ENCODE results near the gene AK5. TPM values are rescaled to one million over a fixed set of nuclear protein-coding genes. Genes with fewer than 3 reads are reported as not detected.

The AK5 gene
- total RNA-seq, 2 donors from 2014 or later = 1.2 TPM; not detected in 1

DNA sequence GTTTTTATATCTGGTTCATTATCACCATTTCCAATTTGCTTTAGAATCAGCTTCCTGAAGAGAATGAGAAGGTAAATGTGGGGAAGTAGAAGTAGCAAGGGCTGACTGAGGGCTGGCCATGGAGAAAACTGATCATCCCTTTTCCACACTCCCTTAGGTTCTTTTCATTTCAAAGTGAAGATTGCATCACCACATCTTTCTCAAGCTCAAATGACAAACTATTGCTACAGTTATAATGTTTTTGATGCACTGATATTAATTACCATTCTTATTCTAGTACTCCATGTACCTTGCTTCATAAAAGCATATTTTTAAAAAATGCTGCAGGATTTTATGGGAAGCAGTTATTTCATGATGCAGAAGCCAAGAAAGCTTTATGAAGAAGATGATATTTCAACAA is 7.9 kb upstream of the AK5 start:
- Mint-ChIP-seq H3K27me3 (peaks cover 3 to 16% of the 10 kb centered on the region in 2 donors), H3K4me3 (no peak overlapping the region), H3K36me3 (no peaks in the 10 kb centered on the region), H3K4me1 (ENCODE audit: low read depth in 2 of 2) (no peaks in the 10 kb centered on the region), H3K9me3 (no peaks in the 10 kb centered on the region), H3K27ac (no peak overlapping the region)
- DNase-seq (ENCODE audit: low spot score) (no peak), ATAC-seq (no peak)

DNA sequence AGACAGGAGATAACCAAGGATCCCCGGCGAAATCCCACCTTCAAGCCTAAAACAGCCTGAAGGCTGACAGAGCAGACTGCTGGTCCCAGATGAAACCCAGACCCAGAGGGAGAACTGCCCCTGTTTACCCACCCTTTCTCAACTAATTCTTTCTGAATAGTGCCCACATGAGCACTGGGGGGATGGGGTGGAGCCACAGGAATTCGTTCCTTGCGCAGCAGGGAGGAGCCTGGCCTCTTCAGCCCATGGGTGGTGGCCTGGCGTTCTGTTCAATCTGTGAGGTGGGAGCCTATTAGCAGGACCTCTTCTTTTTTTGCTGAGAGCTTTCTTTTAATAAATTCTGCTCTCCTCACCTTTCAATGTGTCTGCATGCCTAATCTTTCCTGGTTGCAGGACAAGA is 6.6 kb upstream of the AK5 start:
- Mint-ChIP-seq H3K27me3 (peaks cover 5 to 16% of the 10 kb centered on the region in 2 donors), H3K27ac (no peak overlapping the region), H3K4me1 (ENCODE audit: low read depth in 2 of 2) (peaks cover 8 to 9% of the 10 kb centered on the region in 2 donors), H3K9me3 (no peaks in the 10 kb centered on the region), H3K36me3 (no peaks in the 10 kb centered on the region), H3K4me3 (no peak overlapping the region)
- ATAC-seq (no peak), DNase-seq (ENCODE audit: low spot score) (no peak)

GRCh38 chr1:77276941-77277340 is 4.9 kb upstream of the AK5 start:
- DNase-seq (ENCODE audit: low spot score) (no peak), ATAC-seq (no peak)
- Mint-ChIP-seq H3K36me3 (no peaks in the 10 kb centered on the region), H3K27me3 (peaks cover 12 to 24% of the 10 kb centered on the region in 2 donors), H3K9me3 (no peaks in the 10 kb centered on the region), H3K4me3 (no peak overlapping the region), H3K4me1 (ENCODE audit: low read depth in 2 of 2) (peaks cover 21% of the 10 kb centered on the region in 2 donors), H3K27ac (no peak overlapping the region)

GRCh38 chr1:77279929-77280328 is 1.9 kb upstream of the AK5 start:
- peaks cover 21 to 27% of the 10 kb centered on the region in 2 donors for H3K4me1 Mint-ChIP-seq (ENCODE audit: low read depth in 2 of 2)
- peaks cover 8 to 18% of the 10 kb centered on the region in 2 donors for H3K27me3 Mint-ChIP-seq
- DNase-seq (ENCODE audit: low spot score) = no peak
- ATAC-seq = no peak
- H3K27ac Mint-ChIP-seq = no peak overlapping the region
- H3K36me3 Mint-ChIP-seq = no peaks in the 10 kb centered on the region
- no peaks in the 10 kb centered on the region for H3K9me3 Mint-ChIP-seq
- peak overlapping the region; percentile 0 for H3K4me3 Mint-ChIP-seq

GRCh38 chr1:77280962-77281361 is 857 bp upstream of the AK5 start:
- no peak for DNase-seq (ENCODE audit: low spot score)
- no peaks in the 10 kb centered on the region for H3K9me3 Mint-ChIP-seq
- ATAC-seq = no peak
- peaks cover 8 to 21% of the 10 kb centered on the region in 2 donors for H3K27me3 Mint-ChIP-seq
- no peak overlapping the region for H3K27ac Mint-ChIP-seq
- peak overlapping the region; percentile 59 for H3K4me3 Mint-ChIP-seq
- H3K4me1 Mint-ChIP-seq (ENCODE audit: low read depth in 2 of 2) = peaks cover 21 to 27% of the 10 kb centered on the region in 2 donors
- H3K36me3 Mint-ChIP-seq = no peaks in the 10 kb centered on the region

DNA sequence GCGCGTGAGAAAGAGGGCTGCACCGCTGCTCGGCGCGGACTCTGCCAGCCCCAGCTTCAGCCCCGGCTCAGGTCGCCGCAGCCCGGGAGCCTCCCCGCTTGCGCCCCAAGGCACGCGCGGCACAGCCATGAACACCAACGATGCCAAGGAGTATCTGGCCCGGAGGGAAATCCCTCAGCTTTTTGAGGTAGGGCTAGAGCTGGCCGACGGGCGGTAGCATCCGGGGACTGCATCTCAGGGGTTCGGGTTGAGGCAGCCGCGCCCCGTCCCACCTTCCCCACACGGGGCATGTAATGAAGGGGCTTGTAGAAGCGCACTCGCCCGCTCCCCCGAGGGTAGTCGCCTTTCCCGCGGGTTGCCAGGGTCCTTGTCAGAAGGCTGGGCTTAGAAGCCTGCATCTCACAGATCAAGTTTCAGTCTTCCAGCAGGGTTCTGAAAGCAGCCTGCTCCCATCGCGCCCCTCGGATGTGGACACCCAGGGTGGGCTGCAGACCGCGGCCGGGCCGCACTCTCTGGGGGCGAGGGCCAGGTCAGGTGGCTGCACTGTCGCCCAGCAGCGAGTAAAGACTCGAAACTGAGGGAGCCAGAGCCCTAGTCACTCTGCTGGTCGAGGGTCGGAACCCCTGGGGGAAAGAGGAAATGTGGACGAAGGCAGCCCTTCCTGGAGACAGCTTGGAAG is 507 bp downstream of the AK5 start:
- ATAC-seq (peak; percentile 67 to 71), DNase-seq (ENCODE audit: low spot score) (peak; percentile 61)
- H3K4me3 Mint-ChIP-seq = peak overlapping the region; percentile 54
- H3K36me3 Mint-ChIP-seq = no peaks in the 10 kb centered on the region
- H3K27ac Mint-ChIP-seq = no peak overlapping the region
- peaks cover 21 to 27% of the 10 kb centered on the region in 2 donors for H3K4me1 Mint-ChIP-seq (ENCODE audit: low read depth in 2 of 2)
- H3K9me3 Mint-ChIP-seq = no peaks in the 10 kb centered on the region
- H3K27me3 Mint-ChIP-seq = peaks cover 8 to 23% of the 10 kb centered on the region in 2 donors

DNA sequence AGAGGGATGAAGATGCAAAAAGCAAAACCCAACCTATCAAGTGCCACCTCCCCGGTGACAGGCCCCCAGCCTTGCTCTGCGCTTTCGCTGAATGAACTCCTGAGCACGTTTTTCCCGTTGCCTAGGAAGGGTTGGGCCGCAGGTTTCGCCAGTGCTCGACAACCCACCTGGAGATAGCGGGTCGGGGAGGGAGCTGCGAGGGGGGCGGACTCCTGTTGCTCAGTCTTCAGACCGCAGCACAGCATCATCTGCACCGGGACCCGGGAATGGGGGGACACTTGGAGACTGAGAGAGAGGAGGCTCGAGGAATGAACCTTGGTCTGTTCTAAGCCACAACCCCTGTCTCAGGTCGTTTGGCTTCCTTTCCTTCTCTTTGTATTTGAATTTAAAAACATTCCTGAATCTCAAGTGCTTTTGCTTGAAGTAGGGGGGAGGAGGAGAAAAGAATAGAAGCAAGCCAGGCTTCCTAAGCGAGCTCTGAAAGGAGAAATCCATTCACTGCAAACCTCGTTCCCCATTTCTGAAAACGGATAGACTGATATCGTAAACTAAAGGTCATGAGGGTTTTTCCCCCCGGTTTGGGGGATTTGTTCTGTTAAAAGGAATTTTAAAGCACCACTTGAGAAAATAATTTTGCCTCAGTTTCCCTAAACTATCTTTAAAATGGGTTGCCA is 1.2 kb downstream of the AK5 start:
- ATAC-seq = no peak
- H3K27me3 Mint-ChIP-seq = peaks cover 8 to 23% of the 10 kb centered on the region in 2 donors

DNA sequence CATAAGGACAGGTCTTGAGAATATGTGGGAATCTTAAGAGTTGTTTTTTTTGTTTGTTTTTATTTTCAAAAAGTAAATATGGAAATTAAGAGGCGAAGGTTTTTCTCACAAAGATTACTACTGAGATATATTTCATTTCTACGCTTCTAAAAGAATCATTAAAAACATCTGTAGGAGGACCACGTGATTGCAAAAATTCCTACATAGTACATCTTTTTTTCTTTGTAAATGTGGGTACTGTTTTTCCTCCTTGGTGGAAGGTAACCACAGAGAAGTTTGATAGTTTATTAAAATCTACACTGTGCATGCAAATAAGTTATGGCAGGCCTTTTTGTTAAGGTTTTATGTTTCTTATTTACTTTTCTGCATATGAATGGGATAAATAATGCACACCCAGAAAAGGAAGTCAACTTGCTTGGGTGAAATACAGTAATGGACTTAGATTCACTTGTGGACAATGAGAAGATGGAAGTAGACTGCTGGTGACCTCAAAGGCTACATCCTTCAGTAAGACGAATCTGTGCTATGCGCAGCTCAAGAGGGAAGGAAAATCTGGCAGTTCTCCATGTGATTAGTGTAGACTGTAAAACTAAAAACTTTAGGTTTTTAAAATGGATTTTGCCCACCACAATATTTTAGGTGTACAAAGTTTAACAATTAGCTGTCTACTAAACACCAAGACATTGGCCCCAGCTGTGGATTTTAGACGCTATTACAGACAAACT is 2.0 kb downstream of the AK5 start:
- no peak overlapping the region for H3K27ac Mint-ChIP-seq
- H3K4me1 Mint-ChIP-seq (ENCODE audit: low read depth in 2 of 2) = peaks cover 21 to 27% of the 10 kb centered on the region in 2 donors
- peaks cover 8 to 23% of the 10 kb centered on the region in 2 donors for H3K27me3 Mint-ChIP-seq
- H3K9me3 Mint-ChIP-seq = no peaks in the 10 kb centered on the region
- peak overlapping the region; percentile 11 for H3K4me3 Mint-ChIP-seq
- DNase-seq (ENCODE audit: low spot score) = no peak
- no peaks in the 10 kb centered on the region for H3K36me3 Mint-ChIP-seq
- no peak for ATAC-seq

More for the DNA sequence above, 1.2 kb downstream of the AK5 start:
- Mint-ChIP-seq H3K27ac (no peak overlapping the region), H3K9me3 (no peaks in the 10 kb centered on the region), H3K4me1 (ENCODE audit: low read depth in 2 of 2) (peaks cover 21 to 27% of the 10 kb centered on the region in 2 donors), H3K4me3 (peak overlapping the region; percentile 54), H3K36me3 (no peaks in the 10 kb centered on the region)
- DNase-seq (ENCODE audit: low spot score) = no peak

DNA sequence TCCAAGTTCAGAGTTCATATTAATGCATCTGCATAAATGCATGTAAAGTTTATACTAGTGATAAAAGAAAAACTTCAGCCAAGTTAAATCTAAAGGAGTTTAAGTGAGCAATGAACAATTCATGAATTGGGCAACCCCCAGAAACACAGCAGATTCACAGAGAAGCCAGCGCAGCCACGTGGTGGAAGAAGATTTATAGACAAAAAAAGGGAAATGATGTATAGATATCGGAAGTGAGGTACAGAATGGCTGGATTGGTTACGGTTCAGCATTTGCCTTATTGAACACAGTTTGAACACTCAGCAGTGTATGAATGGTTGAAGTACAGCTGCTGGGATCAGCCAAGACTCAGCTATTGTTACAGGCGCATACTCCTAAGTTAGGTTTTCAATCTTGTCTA is 5.7 kb downstream of the AK5 start:
- Mint-ChIP-seq H3K27ac (no peak overlapping the region), H3K4me3 (no peak overlapping the region), H3K4me1 (ENCODE audit: low read depth in 2 of 2) (peaks cover 0 to 4% of the 10 kb centered on the region in 2 donors), H3K9me3 (no peaks in the 10 kb centered on the region), H3K27me3 (peaks cover 0 to 14% of the 10 kb centered on the region in 2 donors), H3K36me3 (no peaks in the 10 kb centered on the region)
- no peak for DNase-seq (ENCODE audit: low spot score)
- ATAC-seq = no peak

GRCh38 chr1:77288275-77288674 is 6.5 kb downstream of the AK5 start:
- no peak for DNase-seq (ENCODE audit: low spot score)
- no peak overlapping the region for H3K27ac Mint-ChIP-seq
- H3K27me3 Mint-ChIP-seq = peaks cover 0 to 11% of the 10 kb centered on the region in 2 donors
- no peaks in the 10 kb centered on the region for H3K4me1 Mint-ChIP-seq (ENCODE audit: low read depth in 2 of 2)
- no peaks in the 10 kb centered on the region for H3K36me3 Mint-ChIP-seq
- no peak overlapping the region for H3K4me3 Mint-ChIP-seq
- H3K9me3 Mint-ChIP-seq = no peaks in the 10 kb centered on the region
- ATAC-seq = no peak

- no peak for ATAC-seq
These were observed 8.8 kb downstream of the AK5 start for GRCh38 chr1:77290576-77290975.

DNA sequence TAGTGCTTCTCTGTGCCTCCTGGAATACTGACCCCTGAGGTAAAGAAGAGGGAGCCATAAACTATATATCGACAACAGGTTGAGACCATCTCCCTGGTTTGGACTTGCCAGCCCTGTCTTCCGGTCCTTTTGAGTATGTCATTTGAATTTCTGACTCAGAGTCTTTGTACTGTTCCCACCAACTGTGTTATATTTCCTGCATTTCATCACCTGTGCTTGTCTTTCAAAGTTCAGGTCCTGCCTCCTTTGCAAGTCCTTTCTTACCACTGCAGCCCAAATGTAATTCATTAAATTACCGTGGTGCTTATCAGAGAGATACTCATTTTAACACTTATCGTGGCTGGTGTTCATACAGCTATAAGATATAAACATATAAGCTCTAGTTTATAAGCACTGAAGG is 10.7 kb downstream of the AK5 start:
- Mint-ChIP-seq H3K9me3 (no peaks in the 10 kb centered on the region), H3K4me3 (no peak overlapping the region)
- DNase-seq (ENCODE audit: low spot score) = no peak

More at GRCh38 chr1:77290576-77290975, 8.8 kb downstream of the AK5 start:
- Mint-ChIP-seq H3K4me1 (ENCODE audit: low read depth in 2 of 2) (no peaks in the 10 kb centered on the region), H3K27me3 (peaks cover 0 to 2% of the 10 kb centered on the region in 2 donors), H3K27ac (no peak overlapping the region), H3K9me3 (no peaks in the 10 kb centered on the region), H3K36me3 (no peaks in the 10 kb centered on the region), H3K4me3 (no peak overlapping the region)
- no peak for DNase-seq (ENCODE audit: low spot score)

DNA sequence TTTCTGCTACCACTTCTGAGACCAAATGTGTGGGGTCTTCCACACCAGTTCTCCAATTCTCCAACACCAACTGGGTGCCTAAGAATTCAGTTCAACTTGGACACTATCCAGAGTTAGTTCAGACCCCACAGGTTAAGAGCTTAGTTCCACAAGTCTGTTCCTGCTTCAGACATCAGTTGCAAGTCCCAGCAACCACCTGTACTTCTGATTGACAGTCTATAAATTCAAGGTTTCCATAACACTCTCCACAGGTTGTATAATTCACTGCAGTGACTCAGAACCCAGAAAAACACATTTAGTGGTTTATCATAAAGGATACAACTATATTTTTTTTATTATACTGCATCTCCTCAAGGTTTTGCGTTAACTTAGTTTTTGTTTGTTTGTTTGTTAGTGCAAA is 18.7 kb downstream of the AK5 start:
- DNase-seq (ENCODE audit: low spot score) = no peak
- H3K36me3 Mint-ChIP-seq = no peaks in the 10 kb centered on the region
- H3K4me1 Mint-ChIP-seq (ENCODE audit: low read depth in 2 of 2) = no peaks in the 10 kb centered on the region
- peaks cover 0 to 2% of the 10 kb centered on the region in 2 donors for H3K27me3 Mint-ChIP-seq
- H3K27ac Mint-ChIP-seq = no peak overlapping the region
- ATAC-seq = no peak
- H3K4me3 Mint-ChIP-seq = no peak overlapping the region
- no peaks in the 10 kb centered on the region for H3K9me3 Mint-ChIP-seq

More for the DNA sequence above, 10.7 kb downstream of the AK5 start:
- Mint-ChIP-seq H3K27ac (no peak overlapping the region), H3K27me3 (no peaks in the 10 kb centered on the region), H3K4me1 (ENCODE audit: low read depth in 2 of 2) (no peaks in the 10 kb centered on the region), H3K36me3 (no peaks in the 10 kb centered on the region)
- ATAC-seq = no peak

GRCh38 chr1:77303387-77303786 is 21.6 kb downstream of the AK5 start:
- Mint-ChIP-seq H3K27ac (no peak overlapping the region), H3K4me3 (no peak overlapping the region)

More at GRCh38 chr1:77303387-77303786, 21.6 kb downstream of the AK5 start:
- Mint-ChIP-seq H3K27me3 (peaks cover 0 to 2% of the 10 kb centered on the region in 2 donors), H3K4me1 (ENCODE audit: low read depth in 2 of 2) (no peaks in the 10 kb centered on the region), H3K9me3 (no peaks in the 10 kb centered on the region), H3K36me3 (peaks cover 9% of the 10 kb centered on the region)
- DNase-seq (ENCODE audit: low spot score) (no peak), ATAC-seq (no peak)

All from natural killer cell treated with Interleukin-12 subunit alpha and Interleukin-12 subunit beta and Interleukin-15 and Interleukin-18, amount 100 ng/mL, for 72 hours (primary cell).